ENCODE measurements around the gene TTC13. TPM values are rescaled to one million over a fixed set of nuclear protein-coding genes. Genes with fewer than 3 reads are reported as not detected.

TTC13 gene
- total RNA-seq, 1 donor from 2014 or later, result 23.0 TPM

DNA sequence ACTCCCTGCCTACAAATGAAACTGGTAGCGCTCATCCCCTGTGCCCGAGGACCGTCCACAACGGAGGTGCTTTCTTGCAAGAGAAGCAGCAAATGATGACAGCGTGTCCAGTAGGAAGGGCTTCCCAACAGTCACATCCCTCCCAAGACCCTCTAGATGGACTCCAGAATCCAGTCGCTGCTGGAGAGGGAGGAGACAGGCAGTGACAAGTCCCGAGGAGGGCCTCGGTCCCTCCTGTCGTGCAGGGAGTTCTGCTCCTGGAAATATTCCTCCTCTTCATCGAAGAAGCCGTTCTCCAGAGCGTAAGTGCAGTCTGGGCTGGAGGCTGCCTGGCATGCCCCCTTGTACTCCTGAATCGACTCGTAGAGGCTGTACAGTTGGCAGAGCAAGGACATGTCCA, 41.0 kb upstream of the TTC13 start:
- Histone ChIP-seq H3K27me3 (no peaks in the 10 kb centered on the region), H3K9ac (no peak overlapping the region), H4K20me1 (ENCODE audit: low read depth) (no peaks in the 10 kb centered on the region), H3K4me1 (no peaks in the 10 kb centered on the region), H3K27ac (no peak overlapping the region), H3F3A (ENCODE audit: low read depth) (no peaks in the 10 kb centered on the region), H3K4me2 (no peak overlapping the region), H3K36me3 (no peaks in the 10 kb centered on the region), H3K79me2 (ENCODE audit: low read depth) (no peaks in the 10 kb centered on the region), H3K4me3 (no peak overlapping the region), H2AFZ (replicated peaks) (no peak overlapping the region), H3K9me3 (ENCODE audit: low read depth) (no peaks in the 10 kb centered on the region)
- Mint-ChIP-seq H3K4me1 (no peaks in the 10 kb centered on the region), H3K27ac (no peak overlapping the region), H3K36me3 (peaks cover 11% of the 10 kb centered on the region), H3K27me3 (ENCODE audit: insufficient read depth, low read depth) (peaks cover 4% of the 10 kb centered on the region), H3K9me3 (no peaks in the 10 kb centered on the region), H3K4me3 (no peak overlapping the region)
- TF ChIP-seq EZH2 (IDR thresholded peaks at IDR 0.05) (no peak), EZH2phosphoT487 (IDR thresholded peaks at IDR 0.05) (no peak)
- TF ChIP-seq, protein P1, sequence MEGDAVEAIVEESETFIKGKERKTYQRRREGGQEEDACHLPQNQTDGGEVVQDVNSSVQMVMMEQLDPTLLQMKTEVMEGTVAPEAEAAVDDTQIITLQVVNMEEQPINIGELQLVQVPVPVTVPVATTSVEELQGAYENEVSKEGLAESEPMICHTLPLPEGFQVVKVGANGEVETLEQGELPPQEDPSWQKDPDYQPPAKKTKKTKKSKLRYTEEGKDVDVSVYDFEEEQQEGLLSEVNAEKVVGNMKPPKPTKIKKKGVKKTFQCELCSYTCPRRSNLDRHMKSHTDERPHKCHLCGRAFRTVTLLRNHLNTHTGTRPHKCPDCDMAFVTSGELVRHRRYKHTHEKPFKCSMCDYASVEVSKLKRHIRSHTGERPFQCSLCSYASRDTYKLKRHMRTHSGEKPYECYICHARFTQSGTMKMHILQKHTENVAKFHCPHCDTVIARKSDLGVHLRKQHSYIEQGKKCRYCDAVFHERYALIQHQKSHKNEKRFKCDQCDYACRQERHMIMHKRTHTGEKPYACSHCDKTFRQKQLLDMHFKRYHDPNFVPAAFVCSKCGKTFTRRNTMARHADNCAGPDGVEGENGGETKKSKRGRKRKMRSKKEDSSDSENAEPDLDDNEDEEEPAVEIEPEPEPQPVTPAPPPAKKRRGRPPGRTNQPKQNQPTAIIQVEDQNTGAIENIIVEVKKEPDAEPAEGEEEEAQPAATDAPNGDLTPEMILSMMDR (IDR thresholded peaks at IDR 0.05), result no peak
- DNase-seq (ENCODE audit: low spot score), result no peak

DNA sequence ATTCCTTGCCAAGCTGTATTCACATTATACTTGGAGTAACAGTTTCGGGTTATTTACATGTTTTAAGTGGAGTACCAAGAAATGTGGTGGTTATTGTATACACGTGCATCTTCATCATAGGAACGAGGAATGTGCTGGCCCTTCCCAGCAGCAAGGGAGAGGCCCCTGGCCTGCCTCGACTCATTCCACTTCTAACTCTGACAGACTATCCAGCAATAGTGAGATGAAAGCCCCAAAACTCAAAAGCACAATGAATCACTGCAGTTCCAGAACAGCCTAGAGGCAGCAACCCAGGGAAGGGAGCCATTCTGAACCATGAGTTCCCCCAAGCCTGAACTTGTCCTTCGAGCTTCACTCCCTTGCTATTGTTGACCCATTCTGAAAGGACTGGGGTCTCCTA, 38.3 kb upstream of the TTC13 start:
- H3K4me1 Mint-ChIP-seq, result no peaks in the 10 kb centered on the region
- H3K4me2 ChIP-seq, result no peak overlapping the region
- no peaks in the 10 kb centered on the region for H4K20me1 ChIP-seq (ENCODE audit: low read depth)
- no peak overlapping the region for H2AFZ ChIP-seq (replicated peaks)
- H3K27me3 Mint-ChIP-seq (ENCODE audit: insufficient read depth, low read depth), result peaks cover 4% of the 10 kb centered on the region
- no peaks in the 10 kb centered on the region for H3K9me3 ChIP-seq (ENCODE audit: low read depth)
- TF ChIP-seq EZH2phosphoT487 (IDR thresholded peaks at IDR 0.05), result no peak
- TF ChIP-seq, protein P1 (IDR thresholded peaks at IDR 0.05), result no peak
- no peak for TF ChIP-seq EZH2 (IDR thresholded peaks at IDR 0.05)
- no peak overlapping the region for H3K4me3 ChIP-seq
- no peaks in the 10 kb centered on the region for H3F3A ChIP-seq (ENCODE audit: low read depth)
- no peaks in the 10 kb centered on the region for H3K36me3 ChIP-seq
- H3K27me3 ChIP-seq, result peaks cover 19% of the 10 kb centered on the region
- no peak for DNase-seq (ENCODE audit: low spot score)
- peaks cover 11% of the 10 kb centered on the region for H3K36me3 Mint-ChIP-seq
- no peaks in the 10 kb centered on the region for H3K9me3 Mint-ChIP-seq
- no peak overlapping the region for H3K9ac ChIP-seq
- H3K4me3 Mint-ChIP-seq, result no peak overlapping the region
- H3K27ac Mint-ChIP-seq, result no peak overlapping the region
- no peaks in the 10 kb centered on the region for H3K4me1 ChIP-seq
- no peak overlapping the region for H3K27ac ChIP-seq
- no peaks in the 10 kb centered on the region for H3K79me2 ChIP-seq (ENCODE audit: low read depth)

DNA sequence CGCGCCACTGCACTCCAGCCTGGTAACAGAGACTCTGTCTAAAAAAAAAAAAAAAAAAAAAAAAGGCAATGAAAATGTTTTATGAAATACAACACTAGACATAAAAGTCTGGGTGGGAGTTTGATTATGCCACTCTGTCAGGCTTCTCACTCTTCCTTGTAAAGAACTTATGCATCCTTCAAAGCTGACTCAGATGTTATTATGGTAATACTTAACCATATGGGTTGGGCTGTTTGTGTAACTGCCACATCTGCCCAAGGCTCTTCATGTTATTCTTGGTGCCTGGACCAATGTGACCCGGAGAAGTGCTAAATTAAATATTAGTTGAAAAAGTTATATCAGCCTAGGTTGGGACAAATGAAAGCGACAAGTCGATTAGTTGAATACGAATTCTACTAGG, 37.6 kb upstream of the TTC13 start:
- Mint-ChIP-seq H3K9me3 (no peaks in the 10 kb centered on the region), H3K36me3 (peaks cover 6% of the 10 kb centered on the region), H3K27ac (no peak overlapping the region), H3K4me1 (no peaks in the 10 kb centered on the region), H3K4me3 (no peak overlapping the region), H3K27me3 (ENCODE audit: insufficient read depth, low read depth) (peaks cover 2% of the 10 kb centered on the region)
- Histone ChIP-seq H3K27ac (no peak overlapping the region), H3K4me3 (no peak overlapping the region), H3K4me2 (no peak overlapping the region), H3F3A (ENCODE audit: low read depth) (no peaks in the 10 kb centered on the region), H3K4me1 (no peaks in the 10 kb centered on the region), H3K36me3 (no peaks in the 10 kb centered on the region), H3K9ac (no peak overlapping the region), H3K9me3 (ENCODE audit: low read depth) (no peaks in the 10 kb centered on the region), H3K27me3 (peaks cover 25% of the 10 kb centered on the region), H3K79me2 (ENCODE audit: low read depth) (no peaks in the 10 kb centered on the region), H2AFZ (replicated peaks) (no peak overlapping the region), H4K20me1 (ENCODE audit: low read depth) (no peaks in the 10 kb centered on the region)
- TF ChIP-seq, protein P1 (IDR thresholded peaks at IDR 0.05), result no peak
- no peak for TF ChIP-seq EZH2 (IDR thresholded peaks at IDR 0.05)
- no peak for DNase-seq (ENCODE audit: low spot score)
